ENCODE measurements around the gene SSR1.
A peak's percentile ranks its signal among the peaks of the same experiment; 100 is the strongest.
"Not testable (repeated sequence)": the region's sequence is repeated elsewhere in the genome, so short reads cannot be mapped to it uniquely, and the experiment has no call there.

SSR1 gene

DNA sequence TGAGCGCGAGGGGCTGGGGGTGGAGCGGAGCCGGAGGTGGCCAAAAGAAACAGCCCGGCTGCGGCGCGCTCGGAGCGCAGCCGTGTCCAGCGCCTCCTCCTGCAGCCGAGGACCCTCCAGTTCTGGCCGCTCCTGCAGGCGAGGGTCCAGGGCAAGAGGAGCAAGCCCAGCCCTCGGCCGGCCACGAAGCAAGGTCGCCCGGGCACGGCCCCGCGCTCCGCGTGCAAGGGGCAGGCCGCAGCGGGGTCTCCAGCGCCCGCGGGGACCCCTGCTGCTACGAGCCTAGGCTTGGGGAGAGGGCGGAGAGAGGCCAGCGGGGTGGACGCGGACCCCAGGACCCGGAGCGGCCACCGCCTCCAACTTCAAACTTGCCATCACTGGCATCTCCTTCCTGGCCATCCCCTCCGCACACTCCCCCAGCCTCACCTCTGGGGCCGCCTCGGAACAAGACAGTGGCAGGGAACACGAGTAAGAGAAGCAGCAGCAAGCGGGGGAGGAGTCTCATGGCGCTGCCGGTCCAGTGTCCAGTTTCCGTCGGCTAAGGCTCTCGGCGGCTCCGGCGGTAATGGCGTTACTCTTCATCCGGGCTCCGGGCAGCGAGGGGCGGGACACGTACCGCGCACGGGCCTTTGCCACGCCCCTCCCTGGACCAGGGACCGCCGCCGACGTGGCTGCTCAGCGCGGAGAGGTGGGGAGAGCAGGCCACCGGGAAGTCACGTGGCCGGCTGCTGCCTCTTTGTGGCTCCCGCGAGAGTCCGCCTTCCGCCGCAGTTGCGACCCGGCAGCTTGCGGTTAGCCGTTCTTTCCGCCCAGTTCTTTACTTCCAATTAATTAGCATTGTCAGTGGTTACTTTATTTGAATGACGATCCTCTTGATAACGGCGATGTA is at the start of gene SSR1:
SSR1 (minus strand) TSS at position 584 of the 889 bp plus-strand sequence; CDS start at position 505, 79 bp downstream.
- DNase-seq, result peak; percentile 94

GRCh38 chr6:7351916-7352315 is 38.9 kb upstream of the SSR1 start:
- DNase-seq, result not testable (repeated sequence)

- DNase-seq, result not testable (repeated sequence)
Measured at GRCh38 chr6:7350591-7350990, 37.6 kb upstream of the SSR1 start.

DNA sequence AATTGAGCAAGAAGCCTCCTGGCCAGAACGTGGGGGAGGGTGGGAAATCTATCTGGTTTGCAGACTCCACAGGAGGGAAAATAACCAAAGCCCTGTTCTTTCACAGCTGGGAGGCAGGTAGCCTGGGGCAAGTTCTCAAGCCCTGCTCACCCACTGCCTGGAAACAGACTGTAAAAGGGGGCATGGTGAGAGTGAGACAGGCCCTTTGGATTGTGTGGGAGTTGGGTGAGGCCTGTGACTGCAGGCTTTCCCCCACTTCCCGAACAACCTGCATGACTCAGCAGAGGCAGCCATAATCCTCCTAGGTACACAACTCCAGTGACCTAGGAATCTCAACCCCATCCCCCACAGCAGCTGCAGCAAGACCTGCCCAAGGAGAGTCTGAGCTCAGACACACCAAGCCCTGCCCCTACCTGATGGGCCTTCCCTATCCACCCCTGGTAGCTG is 34.6 kb upstream of the SSR1 start:
- DNase-seq, result not testable (repeated sequence)

- not testable (repeated sequence) for DNase-seq
Measured at GRCh38 chr6:7344773-7345450, 31.9 kb upstream of the SSR1 start.

GRCh38 chr6:7343546-7344475 is 30.8 kb upstream of the SSR1 start:
- no peak for DNase-seq

DNA sequence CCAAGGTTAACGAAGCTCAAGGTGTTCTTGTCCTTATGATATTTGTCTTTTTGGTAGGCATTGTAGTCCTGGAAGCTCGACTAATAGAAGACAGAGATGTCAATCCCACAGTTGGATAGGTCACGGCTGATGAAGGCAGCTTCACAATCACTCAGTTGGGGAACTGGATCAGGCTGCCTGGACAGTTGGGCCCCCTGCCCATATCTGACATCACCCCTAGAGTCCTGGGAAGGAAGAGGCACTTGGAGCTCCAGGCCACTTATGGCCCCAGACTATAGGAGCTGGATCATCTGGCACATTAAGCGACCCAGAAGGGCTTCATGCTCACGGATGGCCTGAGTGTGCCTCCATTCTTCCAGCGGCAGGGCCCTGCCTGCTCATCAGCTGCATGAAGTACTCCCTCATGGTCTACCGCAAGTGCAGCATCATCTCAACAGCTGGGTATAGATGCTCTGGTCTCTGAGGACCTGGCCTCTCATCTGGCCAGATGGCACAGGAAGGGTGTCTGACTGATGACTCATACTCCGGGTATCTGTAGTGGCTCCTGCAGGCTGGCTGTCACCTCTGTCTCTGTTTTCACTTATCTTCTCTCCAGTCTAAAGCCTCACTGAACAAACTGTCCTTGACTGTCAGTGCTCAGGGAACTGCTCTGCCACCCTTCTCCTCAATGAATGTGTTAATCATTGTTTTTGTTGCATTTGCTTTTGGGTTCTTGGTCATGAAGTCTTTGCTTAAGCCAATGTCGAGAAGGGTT is 29.2 kb upstream of the SSR1 start:
- no peak for DNase-seq

DNA sequence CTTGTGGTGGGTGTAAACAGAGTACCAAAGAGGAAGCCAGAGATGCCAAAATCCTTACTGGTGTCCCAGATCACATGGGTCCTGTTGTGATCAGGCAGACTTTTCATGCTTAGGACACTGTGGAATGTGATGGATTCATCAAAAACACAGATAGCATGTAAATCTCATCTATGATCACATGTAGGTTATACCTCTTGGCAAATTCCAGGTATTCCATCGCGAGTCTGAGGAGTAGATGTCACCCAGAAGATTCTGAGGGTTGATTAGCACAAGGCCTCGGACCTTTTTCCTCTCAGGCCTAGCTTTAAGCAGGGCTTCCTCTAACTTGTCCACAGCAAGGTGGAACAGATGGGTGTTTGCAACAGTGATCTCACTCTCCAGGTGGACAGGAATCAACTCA is 28.3 kb upstream of the SSR1 start:
- no peak for DNase-seq

- not testable (repeated sequence) for DNase-seq
Measured at GRCh38 chr6:7339007-7339732, 26.2 kb upstream of the SSR1 start.

DNA sequence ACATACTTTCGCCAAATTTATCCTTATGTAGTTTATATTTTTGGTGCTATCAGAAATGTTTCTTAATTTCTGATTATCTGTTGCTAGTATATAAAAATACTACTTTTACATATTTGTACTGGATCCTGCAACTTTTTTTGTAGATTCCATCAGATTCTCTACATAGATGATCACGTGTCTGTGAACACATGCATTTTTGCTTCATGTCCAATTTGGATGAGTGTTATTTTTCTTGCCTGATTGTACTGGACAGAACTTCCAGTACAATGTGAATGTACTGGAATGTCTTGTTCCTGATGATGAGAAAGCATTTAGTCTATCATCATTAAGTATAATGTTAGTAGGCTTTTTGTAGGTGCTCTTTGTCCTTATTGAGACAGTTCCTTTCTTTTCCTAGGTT is 25.0 kb upstream of the SSR1 start:
- no peak for DNase-seq

DNA sequence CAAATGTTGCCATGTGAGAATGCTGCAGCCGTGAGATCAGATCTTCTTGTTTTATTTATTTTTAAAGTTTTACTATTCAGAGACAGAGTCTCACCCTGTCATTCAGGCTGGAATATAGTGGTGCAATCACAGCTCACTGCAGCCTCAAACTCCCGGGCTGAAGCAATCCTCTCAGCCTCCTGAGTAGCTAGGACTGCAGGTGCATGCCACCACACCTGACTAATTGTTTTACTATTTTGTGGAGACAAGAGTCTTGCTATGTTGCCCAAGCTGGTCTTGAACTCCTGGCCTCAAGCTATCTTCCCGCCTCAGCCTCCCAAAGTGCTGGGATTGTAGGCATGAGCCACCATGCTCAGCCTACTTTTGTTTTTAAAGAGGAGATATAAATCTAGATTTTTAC is 22.5 kb upstream of the SSR1 start:
- no peak for DNase-seq

DNA sequence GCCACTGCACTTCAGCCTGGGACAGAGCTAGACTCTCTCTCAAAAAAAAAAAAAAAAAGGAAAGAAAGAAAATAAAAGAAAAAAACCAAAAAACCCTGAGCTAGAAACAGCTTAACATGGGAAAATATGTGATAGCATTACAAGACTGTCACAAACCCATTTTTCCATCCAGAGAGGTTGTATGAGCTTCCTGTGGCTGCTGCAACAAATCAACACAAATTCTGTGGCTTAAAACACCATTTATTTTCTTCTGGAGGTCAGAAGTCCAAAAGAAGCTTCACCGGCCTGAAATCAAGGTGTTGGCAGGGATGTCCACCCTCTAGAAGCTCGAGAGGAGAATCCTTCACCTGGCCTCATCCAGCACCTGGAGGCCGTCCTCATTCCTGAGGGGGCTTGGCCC is 21.7 kb upstream of the SSR1 start:
- no peak for DNase-seq

DNA sequence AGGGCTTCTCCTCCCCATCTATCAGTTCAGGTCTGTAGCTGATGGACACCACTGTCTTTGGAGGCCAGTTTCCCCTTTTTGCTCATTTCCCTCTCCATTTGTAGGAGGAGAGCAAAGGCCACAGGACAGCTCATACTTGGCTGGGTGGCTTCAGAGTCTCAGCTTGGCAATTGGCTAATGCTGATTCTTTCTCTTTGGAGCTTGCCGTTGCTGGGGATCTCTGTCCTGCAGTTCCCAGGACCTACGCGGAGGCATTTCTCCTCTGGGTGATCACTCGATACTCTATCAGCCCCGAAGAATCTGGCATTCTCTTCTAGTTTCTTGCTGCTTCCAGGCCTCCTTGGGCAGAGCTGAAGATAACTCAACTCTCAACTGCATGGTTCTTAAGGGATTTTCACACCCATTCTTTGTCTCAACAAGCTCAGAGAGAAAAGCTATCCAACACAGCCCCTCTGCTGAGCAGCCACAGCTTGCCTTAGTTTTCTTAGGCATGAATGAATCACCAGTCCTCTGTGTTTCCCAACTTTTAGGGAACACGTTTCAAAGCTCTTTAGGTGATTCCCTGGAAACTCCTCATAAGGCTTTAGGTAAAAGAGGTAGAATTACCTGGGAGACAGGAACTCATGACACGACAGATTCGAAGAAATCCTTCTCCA is 19.2 kb upstream of the SSR1 start:
- DNase-seq, result no peak

DNA sequence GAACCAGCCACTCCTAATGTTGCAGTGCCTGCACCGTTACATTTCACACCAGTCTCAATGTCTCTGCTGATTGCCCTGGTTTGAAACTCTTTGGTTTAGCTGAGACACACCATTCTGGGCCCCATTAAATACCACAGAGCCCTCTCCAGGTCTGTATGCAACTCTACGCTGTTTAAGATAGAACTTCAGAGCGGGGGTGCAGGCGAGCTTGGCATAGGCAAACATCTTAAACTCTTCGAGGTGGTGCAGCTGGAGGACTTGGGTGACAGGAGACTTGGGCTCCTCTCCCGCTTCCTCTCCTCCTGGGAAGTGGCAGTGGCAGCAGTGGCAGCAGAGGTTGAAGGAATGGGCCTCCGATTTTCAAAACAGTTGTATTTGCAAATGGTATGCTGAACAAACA is 18.5 kb upstream of the SSR1 start:
- DNase-seq, result no peak

DNA sequence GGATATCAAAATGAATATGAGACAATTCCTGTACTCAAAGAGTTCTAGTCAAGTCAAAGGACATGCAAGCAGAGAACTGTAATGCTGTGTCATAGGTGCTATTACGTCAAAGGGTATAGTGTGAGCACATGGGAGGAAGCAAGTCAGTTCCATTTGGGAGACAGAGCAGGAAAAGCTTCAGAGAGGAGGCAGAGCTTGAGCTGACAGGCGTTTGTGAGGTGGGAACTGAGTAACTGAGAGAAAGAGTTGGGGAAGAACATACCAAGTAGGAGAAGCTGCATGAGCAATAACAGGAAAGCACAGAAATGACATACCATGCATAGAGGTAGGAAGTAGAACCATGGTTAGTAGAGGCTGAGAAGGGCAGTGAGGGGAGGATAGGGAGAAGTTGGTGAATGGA is 15.2 kb upstream of the SSR1 start:
- DNase-seq, result no peak

GRCh38 chr6:7325750-7326149 is 12.8 kb upstream of the SSR1 start:
- DNase-seq, result no peak

- no peak for DNase-seq
Measured at GRCh38 chr6:7324520-7324919, 11.5 kb upstream of the SSR1 start.

DNA sequence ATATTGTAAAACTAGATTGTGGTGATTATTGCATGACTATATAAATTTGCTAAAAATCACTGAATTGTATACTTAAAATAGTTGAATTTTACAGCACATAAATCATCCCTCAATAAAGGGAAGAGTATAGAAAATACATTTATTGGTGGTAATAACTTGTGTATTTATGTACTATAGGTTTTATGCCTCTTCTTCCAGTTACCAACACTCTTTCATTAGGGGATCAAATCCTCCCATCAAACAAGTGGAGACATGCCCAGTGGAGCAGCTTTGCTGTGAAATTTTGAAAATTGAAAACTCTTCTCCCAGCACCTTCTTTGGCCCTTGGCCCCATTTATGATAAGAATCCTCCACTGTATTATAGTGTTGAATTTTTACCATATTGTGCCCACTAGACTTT is 10.1 kb upstream of the SSR1 start:
- DNase-seq, result no peak

- DNase-seq, result not testable (repeated sequence)
Measured at GRCh38 chr6:7321866-7322265, 8.9 kb upstream of the SSR1 start.

DNA sequence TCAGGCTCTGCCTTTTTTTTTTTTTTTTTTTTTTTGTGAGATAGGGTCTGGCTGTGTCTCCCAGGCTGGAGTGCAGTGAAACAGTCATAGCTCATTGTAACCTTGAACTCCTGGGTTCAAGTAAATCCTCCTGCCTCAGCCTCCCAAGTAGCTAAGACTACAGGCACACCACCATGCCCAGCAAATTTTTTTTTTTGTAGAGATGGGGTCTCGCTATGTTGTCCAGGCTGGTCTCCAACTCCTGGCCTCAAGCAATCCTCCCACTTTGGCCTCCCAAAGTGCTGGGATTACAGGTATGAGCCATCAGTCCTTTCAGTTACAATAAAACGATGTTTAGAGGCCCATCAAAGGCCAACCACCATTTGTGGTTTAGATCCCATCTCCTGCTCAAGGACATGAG is 6.4 kb upstream of the SSR1 start:
- not testable (repeated sequence) for DNase-seq

DNA sequence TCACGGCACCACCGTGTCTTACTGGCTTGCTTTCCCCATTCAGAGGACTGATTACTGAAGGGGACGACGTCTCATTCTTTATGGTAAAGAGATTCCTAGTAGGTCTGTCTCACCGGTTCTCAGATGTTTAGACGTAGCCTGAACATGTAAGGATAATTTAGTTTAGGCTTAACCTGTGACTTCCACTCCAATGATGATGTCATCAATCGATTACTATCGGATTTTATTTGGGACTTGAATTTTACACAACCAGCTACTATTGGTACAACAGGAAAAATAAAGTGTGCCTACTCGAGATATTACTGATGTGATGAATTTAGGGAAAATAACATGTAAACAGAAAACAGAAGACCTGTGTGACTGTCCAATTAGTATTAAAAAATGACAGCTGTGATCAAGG is 4.5 kb upstream of the SSR1 start:
- no peak for DNase-seq
